ENCODE data around the gene TMF1.

- TF ChIP-seq EP300 (IDR thresholded peaks at IDR 0.05) = no peak
- no peak for TF ChIP-seq CTCF (IDR thresholded peaks at IDR 0.05)
These were observed 53.0 kb downstream of the TMF1 start for GRCh38 chr3:68999158-68999557.

Measured in stomach (tissue), 4 donors.